ENCODE results near the gene HABP4.

DNA sequence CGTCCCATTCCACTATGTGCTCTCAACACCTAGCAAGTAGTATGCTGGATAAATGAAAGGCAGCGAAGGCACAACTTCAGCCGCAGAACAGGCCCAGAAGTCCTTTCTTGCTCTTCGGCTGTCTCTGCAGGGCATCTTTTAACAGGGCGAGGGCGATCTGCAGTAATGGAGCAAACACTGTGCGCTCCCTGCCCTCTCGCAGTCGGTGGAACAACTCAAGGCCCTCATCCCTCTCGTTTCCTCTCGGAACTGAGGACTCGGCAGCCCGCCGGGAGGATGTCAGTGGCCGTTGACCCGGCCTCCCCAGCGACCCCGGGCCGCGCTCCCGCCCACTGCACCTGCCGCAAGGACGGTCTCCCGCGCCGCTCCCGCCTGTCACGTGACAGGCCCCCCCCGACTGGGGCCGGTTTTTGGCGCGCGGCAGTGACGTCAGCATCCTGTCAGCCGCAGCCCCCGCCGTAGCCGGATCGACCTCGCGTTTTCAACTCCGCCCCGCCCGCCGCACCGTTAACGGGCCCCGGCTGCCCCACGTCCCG is 32.9 kb upstream of the HABP4 start:
- TF ChIP-seq, protein P1, sequence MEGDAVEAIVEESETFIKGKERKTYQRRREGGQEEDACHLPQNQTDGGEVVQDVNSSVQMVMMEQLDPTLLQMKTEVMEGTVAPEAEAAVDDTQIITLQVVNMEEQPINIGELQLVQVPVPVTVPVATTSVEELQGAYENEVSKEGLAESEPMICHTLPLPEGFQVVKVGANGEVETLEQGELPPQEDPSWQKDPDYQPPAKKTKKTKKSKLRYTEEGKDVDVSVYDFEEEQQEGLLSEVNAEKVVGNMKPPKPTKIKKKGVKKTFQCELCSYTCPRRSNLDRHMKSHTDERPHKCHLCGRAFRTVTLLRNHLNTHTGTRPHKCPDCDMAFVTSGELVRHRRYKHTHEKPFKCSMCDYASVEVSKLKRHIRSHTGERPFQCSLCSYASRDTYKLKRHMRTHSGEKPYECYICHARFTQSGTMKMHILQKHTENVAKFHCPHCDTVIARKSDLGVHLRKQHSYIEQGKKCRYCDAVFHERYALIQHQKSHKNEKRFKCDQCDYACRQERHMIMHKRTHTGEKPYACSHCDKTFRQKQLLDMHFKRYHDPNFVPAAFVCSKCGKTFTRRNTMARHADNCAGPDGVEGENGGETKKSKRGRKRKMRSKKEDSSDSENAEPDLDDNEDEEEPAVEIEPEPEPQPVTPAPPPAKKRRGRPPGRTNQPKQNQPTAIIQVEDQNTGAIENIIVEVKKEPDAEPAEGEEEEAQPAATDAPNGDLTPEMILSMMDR (IDR thresholded peaks at IDR 0.05), result peak in 4 of 6 experiments; percentile 11 to 30 (median 14)
- peak in 2 of 4 donors; percentile 69 to 77 for TF ChIP-seq POLR2A (IDR thresholded peaks at IDR 0.05)

Measured in esophagus squamous epithelium (tissue), 4 donors.